HG02759 (cell line): ENCODE data around the gene SERINC1.
"Not testable (repeated sequence)": the region's sequence is repeated elsewhere in the genome, so short reads cannot be mapped to it uniquely, and the experiment has no call there.

Experiments used
- ATAC-seq: cut with Tn5 transposase; IDR thresholded peaks from one replicate; pipeline ENCODE4 v1.9.1; 2021; ENCODE audit warnings: mild to moderate bottlenecking, moderate library complexity; ENCODE audit not compliant: unreplicated experiment

Gene SERINC1

DNA sequence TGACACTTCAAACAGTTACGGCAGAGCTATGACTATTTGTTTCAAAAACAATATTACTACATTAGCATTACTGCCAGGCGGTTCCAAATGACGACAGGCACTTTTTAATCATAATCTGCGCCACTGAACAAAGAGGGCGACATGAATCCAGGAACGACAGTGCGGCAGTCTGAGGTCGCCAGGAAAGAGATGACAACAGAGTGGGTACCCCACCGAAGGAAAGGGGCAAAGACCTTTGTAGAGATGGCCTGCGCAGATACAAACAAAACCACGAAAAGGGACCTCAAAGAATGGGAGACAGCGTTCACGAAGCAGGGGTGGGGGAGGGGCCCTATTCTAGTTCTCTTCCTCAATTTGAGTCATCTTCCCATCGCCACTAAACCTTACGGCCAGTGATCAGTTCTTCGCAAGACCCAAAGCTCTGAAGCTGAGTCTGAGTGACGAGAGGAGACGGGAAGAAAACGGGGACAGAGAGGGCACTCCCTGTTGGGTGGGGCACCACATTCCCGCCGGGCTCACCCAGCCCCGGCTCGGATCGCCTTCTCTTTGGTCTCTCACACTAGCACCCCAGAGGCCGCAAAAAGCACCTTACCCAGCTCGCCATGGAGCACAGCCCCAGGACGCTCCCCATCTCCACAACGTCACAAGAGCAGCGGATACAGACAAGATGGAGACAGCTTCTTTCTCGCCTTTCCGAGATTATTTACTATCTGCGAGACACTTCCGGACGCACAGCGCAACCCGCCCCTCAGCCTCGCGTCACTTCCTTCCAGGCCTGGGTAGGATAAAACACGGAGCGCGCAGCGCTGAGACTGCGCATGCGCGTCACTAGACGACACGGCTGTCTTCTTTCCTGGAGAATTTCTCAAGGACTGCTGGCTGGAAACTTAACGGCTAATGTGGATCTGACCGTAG, at the start of gene SERINC1:
SERINC1 (minus strand) TSS at position 701 of the 915 bp plus-strand sequence; CDS start at position 631, 70 bp downstream.
- peak; percentile 99 for ATAC-seq

DNA sequence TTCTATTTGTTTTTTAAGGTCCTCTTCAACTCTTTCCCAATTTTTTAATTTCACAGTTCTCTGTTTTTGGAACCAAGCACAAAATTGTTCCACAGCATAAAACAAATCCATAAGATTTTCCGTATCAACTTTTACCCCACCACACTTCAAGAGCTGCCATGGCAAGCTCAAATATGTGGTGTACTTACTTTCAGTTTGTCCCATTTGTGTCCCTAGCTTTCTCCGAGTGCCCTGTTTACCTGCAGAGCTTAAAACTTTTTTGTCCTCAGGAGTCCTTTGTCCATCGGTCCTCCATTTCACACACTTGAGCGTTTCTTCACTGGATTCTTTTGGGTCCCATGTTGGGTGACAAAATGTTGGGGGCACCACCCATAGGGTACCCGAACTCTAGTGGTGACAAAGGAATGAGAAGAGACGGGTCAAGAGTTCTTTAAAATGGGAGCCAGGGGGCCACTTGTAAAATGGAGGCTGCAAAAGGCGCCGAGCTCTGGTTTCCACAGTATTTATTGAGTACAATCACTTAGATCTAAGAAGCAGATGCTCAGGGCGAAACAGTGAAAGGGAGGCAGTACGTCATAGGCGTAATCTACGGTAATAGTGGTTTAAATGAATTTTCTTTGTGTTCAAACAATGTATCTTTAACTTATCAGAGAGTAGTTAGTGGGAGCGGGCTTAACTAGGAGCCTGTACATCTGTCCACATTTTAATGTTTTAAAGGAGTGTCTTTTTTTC, 39.8 kb upstream of the SERINC1 start:
- no peak for ATAC-seq

DNA sequence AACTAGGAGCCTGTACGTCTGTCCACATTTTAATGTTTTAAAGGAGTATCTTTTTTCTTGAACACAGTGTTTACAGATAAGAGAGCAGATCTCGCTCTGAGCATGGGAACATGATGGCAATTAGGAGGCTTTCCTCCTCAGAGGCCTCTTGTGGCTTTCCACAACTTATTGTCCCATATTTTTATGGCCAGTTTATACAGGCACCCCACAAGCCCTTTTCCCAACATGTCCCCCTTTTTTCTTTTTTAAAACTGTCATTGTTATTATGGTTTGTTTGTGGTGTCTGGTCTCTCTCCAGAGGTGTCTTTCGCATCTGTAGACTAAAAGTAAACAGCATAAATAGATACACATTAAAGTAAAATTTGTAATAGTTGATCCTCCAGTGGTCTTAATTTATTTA, 33.6 kb upstream of the SERINC1 start:
- not testable (repeated sequence) for ATAC-seq

DNA sequence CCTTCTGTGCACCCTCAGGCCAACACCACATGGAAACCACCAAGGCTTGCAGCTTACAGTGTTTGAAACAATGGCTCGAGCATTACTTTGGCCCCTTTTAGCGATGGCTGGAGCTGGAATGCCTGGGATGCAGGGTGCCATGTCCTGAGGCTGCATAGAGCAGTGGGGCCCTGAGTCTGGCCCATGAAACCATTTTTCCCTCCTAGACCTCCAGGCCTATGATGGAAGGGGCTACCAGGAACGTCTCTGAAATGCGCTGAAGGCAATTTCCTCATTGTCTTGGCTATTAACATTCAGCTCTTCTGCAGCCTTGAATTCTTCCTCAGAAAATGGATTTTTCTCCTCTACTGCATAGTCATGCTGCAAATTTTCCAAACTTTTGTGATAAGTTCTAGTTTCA, 29.9 kb upstream of the SERINC1 start:
- ATAC-seq, result no peak

- peak; percentile 52 for ATAC-seq
Observed at GRCh38 chr6:122495612-122496011, 24.0 kb upstream of the SERINC1 start.

DNA sequence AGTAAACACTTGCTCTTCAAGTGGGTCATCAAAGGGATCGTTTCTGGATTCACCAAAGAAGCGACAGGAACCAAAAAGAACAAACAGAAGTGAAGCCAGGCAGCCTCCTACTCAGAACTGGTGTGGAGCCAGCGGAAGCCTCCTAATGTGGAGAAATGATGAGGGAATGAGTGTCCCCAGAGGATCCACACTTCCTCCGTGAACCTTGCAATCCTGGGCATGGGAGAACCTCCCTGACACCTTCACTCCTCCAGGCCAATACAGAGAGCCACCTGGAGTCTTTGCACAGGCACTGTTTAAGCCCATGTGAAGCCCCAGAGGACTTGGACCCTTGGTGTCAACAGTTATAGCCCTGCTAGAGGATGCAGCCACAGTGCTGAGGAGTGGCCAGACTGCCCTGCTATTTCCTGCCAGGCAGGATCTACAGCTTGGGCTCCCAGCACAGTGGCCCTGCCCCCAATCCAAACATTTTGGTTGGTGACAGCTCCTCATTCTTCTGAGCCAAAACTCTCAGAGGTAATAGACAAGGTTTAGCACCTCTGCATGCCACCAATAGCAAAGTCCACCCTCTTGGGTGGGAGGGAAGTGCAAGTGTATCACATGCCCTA, 23.2 kb upstream of the SERINC1 start:
- ATAC-seq, result no peak

- ATAC-seq, result peak; percentile 97
Observed at GRCh38 chr6:122491919-122492555, 20.4 kb upstream of the SERINC1 start.

GRCh38 chr6:122490607-122491006, 19.0 kb upstream of the SERINC1 start:
- ATAC-seq, result no peak

DNA sequence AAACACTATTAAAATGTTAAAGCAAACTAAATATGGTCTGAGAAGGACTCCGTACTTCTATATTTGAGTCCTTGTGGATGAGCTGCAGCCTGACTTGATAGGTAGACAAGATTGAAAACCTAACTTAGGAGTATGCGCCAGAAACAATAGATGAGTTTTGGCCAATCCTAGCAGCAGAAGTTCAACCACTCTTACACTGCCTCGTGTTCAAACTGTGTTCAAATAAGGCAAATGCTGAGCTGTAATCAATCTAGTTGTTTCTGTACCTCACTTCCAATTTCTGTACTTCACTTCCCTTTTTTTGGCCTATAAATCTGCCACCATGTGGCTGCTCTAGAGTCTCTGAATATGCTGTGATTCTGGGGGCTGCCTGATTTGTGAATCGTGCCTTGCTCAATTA, 13.2 kb upstream of the SERINC1 start:
- ATAC-seq, result peak; percentile 96

GRCh38 chr6:122482750-122483080, 11.1 kb upstream of the SERINC1 start:
- no peak for ATAC-seq

- no peak for ATAC-seq
Observed at GRCh38 chr6:122476131-122476530, 4.5 kb upstream of the SERINC1 start.

- peak; percentile 58 for ATAC-seq
Observed at GRCh38 chr6:122472022-122472340, 374 bp upstream of the SERINC1 start.

GRCh38 chr6:122461885-122462284, 9.7 kb downstream of the SERINC1 start:
- ATAC-seq, result no peak

- not testable (repeated sequence) for ATAC-seq
Observed at GRCh38 chr6:122459865-122460416, 11.7 kb downstream of the SERINC1 start.

- no peak for ATAC-seq
Observed at GRCh38 chr6:122459240-122459639, 12.4 kb downstream of the SERINC1 start.

DNA sequence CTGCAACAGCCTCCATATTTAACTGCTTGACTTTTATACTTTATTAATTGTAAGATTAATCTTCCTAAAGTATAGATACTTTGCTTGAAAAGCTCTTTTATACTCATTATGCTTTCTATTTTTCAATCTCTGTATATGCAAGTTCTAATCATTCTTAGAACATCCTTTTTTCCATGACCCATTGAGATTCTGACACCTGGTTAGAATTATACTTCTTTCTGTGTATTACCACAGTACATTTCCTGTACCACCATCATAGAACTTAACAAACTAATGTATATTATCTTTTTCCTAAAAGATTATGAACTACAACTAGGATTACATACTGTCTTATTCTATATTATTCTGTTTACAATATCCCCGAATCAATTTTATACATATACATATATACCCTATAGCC, 13.5 kb downstream of the SERINC1 start:
- ATAC-seq, result no peak

DNA sequence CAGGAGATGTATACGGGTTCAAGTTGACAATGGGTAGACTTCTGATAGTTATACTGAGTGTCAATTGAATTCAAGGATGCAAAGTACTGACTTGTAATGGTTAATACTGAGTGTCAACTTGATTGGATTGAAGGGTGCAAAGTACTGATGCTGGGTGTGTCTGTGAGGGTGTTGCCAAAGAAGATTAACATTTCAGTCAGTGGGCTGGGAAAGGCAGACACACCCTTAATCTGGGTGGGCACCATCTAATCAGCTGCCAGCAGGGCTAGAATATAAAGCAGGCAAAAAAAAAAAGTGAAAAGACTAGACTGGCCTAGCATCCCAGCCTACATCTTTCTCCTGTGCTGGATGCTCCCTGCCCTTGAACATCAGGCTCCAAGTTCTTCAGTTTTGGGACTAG, 16.5 kb downstream of the SERINC1 start:
- not testable (repeated sequence) for ATAC-seq

- no peak for ATAC-seq
Observed at GRCh38 chr6:122454673-122455072, 16.9 kb downstream of the SERINC1 start.

GRCh38 chr6:122452509-122452908, 19.1 kb downstream of the SERINC1 start:
- ATAC-seq, result no peak

GRCh38 chr6:122449069-122449468, 22.5 kb downstream of the SERINC1 start:
- ATAC-seq, result no peak

GRCh38 chr6:122445274-122445673, 26.3 kb downstream of the SERINC1 start:
- ATAC-seq, result no peak
